Endothelial cell (in vitro differentiated cells): Measurements from ENCODE around the gene SH2D4B. TPM values are rescaled to one million over a fixed set of nuclear protein-coding genes. Genes with fewer than 3 reads are reported as not detected.

Source experiments
- DNase-seq: peaks from one replicate; pipeline ENCODE4 v3.0.0; 2021; ENCODE audit warnings: low spot score
- H3K27ac Mint-ChIP-seq: one replicate; pipeline ENCODE4 v1.8.0; 2021; ENCODE audit warnings: mixed read lengths, inconsistent platforms; ENCODE audit not compliant: unreplicated experiment
- H3K27me3 Mint-ChIP-seq: one replicate; pipeline ENCODE4 v1.8.0; 2021; ENCODE audit warnings: mild to moderate bottlenecking, moderate library complexity, mixed read lengths, inconsistent platforms; ENCODE audit not compliant: unreplicated experiment
- H3K36me3 Mint-ChIP-seq: one replicate; pipeline ENCODE4 v1.8.0; 2021; ENCODE audit warnings: mild to moderate bottlenecking, low read depth, mixed read lengths, inconsistent platforms; ENCODE audit not compliant: unreplicated experiment
- H3K4me1 Mint-ChIP-seq: one replicate; pipeline ENCODE4 v1.8.0; 2021; ENCODE audit warnings: mild to moderate bottlenecking, mixed read lengths, inconsistent platforms; ENCODE audit not compliant: unreplicated experiment
- H3K4me3 Mint-ChIP-seq: one replicate; pipeline ENCODE4 v1.8.0; 2021; ENCODE audit warnings: mild to moderate bottlenecking, mixed read lengths, inconsistent platforms; ENCODE audit not compliant: unreplicated experiment
- H3K9me3 Mint-ChIP-seq: one replicate; pipeline ENCODE4 v1.8.0; 2021; ENCODE audit warnings: mixed read lengths, inconsistent platforms; ENCODE audit not compliant: unreplicated experiment
- CTCF ChIP-seq: fragments of 200-600 bp; sonication (generic); IDR thresholded peaks from one replicate; pipeline ENCODE4 v1.5.0; 2021; ENCODE audit warnings: antibody characterized with exemption; ENCODE audit not compliant: unreplicated experiment
- total RNA-seq: library from RNA; stranded (reverse); fragmentation: NEBNext Ultra II Directional; extraction: Animal tissue kit (Norgen Biotek cat#: 25700); gene quantifications from one replicate; pipeline ENCODE4 v1.2.1, GENCODE V29; 2021; ENCODE audit not compliant: unreplicated experiment

The SH2D4B gene
- total RNA-seq, 1 donor from 2014 or later, result 0.23 TPM

- TF ChIP-seq CTCF, result no peak
- Mint-ChIP-seq H3K36me3 (peaks cover 5% of the 10 kb centered on the region), H3K27me3 (peaks cover 20% of the 10 kb centered on the region), H3K9me3 (no peaks in the 10 kb centered on the region), H3K27ac (no peak overlapping the region), H3K4me1 (peaks cover 31% of the 10 kb centered on the region), H3K4me3 (no peak overlapping the region)
- no peak for DNase-seq
Observed at GRCh38 chr10:80536361-80536835, 1.3 kb upstream of the SH2D4B start.

- H3K4me1 Mint-ChIP-seq, result peaks cover 39% of the 10 kb centered on the region
Observed at GRCh38 chr10:80537086-80537735, 491 bp upstream of the SH2D4B start.

GRCh38 chr10:80538481-80539185 lies 931 bp downstream of the SH2D4B start:
- no peaks in the 10 kb centered on the region for H3K9me3 Mint-ChIP-seq
- no peak overlapping the region for H3K27ac Mint-ChIP-seq
- TF ChIP-seq CTCF, result no peak
- peaks cover 46% of the 10 kb centered on the region for H3K4me1 Mint-ChIP-seq
- H3K4me3 Mint-ChIP-seq, result no peak overlapping the region
- H3K27me3 Mint-ChIP-seq, result peaks cover 17% of the 10 kb centered on the region
- peaks cover 5% of the 10 kb centered on the region for H3K36me3 Mint-ChIP-seq
- DNase-seq, result no peak

More at GRCh38 chr10:80537086-80537735, 491 bp upstream of the SH2D4B start:
- Mint-ChIP-seq H3K4me3 (no peak overlapping the region), H3K9me3 (no peaks in the 10 kb centered on the region), H3K27ac (peak overlapping the region; percentile 45), H3K36me3 (peaks cover 5% of the 10 kb centered on the region), H3K27me3 (peaks cover 21% of the 10 kb centered on the region)
- no peak for DNase-seq
- no peak for TF ChIP-seq CTCF

- no peak overlapping the region for H3K27ac Mint-ChIP-seq
- peaks cover 47% of the 10 kb centered on the region for H3K4me1 Mint-ChIP-seq
- TF ChIP-seq CTCF, result no peak
- no peak overlapping the region for H3K4me3 Mint-ChIP-seq
- peaks cover 23% of the 10 kb centered on the region for H3K27me3 Mint-ChIP-seq
- DNase-seq, result no peak
- H3K9me3 Mint-ChIP-seq, result no peaks in the 10 kb centered on the region
- H3K36me3 Mint-ChIP-seq, result peaks cover 9% of the 10 kb centered on the region
Observed at GRCh38 chr10:80539421-80540031, 1.8 kb downstream of the SH2D4B start.
